GM12873 (cell line): ENCODE data around the gene SAMMSON.

Source experiments
- TF ChIP-seq, protein P1 (sequence below): IDR thresholded peaks from 2 replicates; pipeline ENCODE4 v1.5.1; 2012; ENCODE audit warnings: low read depth, mild to moderate bottlenecking, moderate library complexity, low read length, control low read depth; ENCODE audit not compliant: insufficient read depth; ENCODE audit errors: missing control alignments

Gene SAMMSON

DNA sequence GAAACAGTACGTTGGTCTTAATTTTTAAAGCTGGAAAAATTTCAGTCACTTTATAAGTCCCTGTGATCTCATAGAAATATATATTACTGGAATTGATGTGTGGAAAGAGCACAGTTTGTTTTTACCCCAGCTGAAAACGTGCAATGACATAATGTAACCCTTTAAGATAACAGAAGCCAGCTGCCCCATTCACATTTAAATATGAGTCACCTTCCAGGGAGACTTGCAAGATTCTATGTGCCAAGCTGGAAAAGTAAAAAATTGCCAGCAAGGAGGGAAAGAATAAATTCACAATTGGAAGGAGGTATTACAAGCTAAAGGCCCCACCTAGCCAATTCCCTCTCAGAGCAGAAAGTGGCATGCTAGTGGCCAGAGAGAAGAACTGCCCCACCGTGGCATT is 50.2 kb downstream of the SAMMSON start:
- TF ChIP-seq, protein P1, sequence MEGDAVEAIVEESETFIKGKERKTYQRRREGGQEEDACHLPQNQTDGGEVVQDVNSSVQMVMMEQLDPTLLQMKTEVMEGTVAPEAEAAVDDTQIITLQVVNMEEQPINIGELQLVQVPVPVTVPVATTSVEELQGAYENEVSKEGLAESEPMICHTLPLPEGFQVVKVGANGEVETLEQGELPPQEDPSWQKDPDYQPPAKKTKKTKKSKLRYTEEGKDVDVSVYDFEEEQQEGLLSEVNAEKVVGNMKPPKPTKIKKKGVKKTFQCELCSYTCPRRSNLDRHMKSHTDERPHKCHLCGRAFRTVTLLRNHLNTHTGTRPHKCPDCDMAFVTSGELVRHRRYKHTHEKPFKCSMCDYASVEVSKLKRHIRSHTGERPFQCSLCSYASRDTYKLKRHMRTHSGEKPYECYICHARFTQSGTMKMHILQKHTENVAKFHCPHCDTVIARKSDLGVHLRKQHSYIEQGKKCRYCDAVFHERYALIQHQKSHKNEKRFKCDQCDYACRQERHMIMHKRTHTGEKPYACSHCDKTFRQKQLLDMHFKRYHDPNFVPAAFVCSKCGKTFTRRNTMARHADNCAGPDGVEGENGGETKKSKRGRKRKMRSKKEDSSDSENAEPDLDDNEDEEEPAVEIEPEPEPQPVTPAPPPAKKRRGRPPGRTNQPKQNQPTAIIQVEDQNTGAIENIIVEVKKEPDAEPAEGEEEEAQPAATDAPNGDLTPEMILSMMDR = no peak

DNA sequence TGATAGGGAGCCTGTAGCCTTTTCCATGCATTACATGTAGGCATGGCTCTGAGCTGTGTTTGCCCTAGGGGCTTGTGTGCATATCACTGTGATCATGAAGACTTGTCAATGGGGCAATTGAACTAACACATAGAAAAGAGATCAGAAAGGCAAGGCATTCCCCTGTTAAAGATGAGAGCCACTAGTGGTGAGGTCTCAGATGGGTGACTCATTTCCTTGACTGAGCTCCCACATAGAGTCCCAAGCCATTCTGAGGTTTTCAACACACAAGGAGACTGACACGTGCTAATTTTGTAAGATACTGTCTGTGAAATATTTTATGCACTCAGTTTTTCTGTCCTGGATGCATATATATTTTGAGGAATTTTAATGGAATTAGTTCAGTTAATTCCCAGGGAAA is 53.8 kb downstream of the SAMMSON start:
- TF ChIP-seq, protein P1 = no peak

DNA sequence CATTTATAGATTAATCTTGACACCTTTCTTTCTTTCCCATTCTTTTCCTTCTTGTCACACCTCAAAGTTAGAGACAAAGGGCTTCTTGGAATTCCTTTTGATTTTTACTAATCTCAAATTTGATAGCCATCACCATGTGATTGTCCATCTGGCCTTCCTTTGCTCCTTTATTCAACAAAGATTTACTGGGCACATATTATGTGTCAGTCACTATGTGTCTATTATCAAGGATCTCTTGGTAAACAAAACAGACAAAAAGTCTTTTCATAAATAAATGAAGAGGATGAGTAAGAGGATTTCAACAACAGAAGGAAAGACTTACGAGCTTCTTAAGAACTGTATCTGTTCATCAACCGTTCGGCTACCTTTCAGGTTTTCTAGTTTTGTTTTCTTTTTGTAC is 56.5 kb downstream of the SAMMSON start:
- TF ChIP-seq, protein P1 = no peak

DNA sequence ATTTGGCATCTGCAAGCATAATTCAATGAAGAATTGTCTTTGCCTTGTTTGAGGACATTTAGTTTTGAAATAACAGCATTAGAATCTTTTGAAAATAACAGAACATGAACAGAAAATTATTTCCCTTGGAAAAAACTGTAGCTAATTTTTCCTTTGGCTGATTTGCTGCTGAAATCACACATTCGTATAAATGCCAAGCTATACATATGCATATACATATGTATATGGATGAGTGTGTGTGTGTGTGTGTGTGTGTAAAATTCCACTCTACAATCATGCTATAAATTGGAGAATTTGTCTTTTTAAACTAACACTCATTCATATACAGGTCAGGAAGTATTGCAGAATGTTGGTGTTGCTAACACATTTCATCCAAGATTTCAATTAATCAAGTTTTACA is 57.9 kb downstream of the SAMMSON start:
- TF ChIP-seq, protein P1 = no peak

DNA sequence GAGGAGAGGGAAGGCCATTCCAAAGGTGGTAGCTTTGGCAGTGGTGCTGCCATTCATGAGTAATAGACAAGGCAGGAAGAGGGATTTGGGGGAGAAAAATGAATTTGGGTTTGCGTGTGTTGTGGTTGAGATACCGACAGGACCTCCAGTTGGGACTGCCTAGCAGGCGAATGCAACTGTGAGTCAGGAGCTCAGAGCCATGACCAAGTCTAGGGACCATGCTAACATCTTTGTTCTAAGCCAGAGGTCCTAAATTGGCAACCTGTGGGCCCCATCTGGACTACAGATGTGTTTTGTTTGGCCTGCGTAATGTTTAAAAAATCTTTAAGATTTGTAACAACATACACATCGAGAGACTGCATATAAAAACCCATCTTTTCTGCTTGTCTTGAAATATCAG is 61.6 kb downstream of the SAMMSON start:
- TF ChIP-seq, protein P1 = no peak

DNA sequence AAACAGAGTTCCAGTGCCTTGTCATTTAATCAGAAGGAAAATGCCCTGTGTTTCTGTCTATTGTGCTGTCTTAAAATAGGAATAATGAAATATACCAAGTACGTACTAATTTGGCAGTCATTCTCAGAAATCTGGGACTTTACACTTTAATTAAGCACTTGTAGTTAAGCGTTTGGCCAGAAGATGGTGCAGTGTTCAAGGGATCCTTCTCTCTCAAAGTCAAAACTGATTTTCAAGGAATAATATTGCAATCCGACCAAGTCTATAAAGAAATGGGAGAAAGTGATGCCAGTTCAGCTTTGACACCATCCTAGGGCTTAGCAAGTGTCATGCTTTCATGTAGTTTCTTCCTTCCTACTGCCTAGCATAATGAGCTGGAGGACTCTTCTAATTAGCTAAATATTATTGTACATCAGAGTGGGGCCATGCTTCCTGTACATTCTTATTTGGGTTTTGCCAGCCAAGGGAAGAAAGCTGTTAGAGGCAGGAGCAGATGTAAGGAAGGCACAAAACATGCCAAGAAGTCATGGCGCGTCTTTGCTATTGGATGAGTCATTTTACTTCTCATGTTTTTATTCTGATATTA is 64.8 kb downstream of the SAMMSON start:
- TF ChIP-seq, protein P1 = peak; percentile 60

DNA sequence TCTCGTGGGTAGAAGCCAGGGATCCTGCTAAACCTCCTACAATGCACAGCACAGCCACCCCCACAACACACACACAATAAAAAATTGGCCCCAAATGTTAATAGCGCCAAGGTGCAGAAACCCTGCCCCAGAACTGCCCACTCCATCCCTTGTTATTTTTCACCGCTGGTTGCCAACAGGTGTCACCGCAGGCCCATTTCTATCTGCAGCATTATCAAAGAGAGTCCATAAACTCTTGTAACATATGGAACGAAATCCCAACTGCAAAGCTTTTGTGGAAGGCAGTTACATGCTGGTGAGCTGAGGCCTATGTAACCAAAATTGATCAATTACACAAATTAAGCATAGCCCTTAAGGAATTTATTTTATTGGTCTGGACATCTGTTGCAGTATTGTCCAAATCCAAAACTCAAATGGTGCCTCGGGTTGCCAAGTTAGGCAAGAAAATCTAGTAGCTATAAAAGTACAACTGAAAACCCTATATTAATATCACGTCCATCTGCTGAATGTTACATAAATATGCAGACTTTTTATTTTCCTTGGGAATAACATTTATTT is 66.2 kb downstream of the SAMMSON start:
- TF ChIP-seq, protein P1 = peak; percentile 27
